Body of pancreas (tissue), 4 donors: Measurements from ENCODE around the gene OR2A25. TPM values are rescaled to one million over a fixed set of nuclear protein-coding genes. Genes with fewer than 3 reads are reported as not detected.

Experiments
- ATAC-seq: fragments of 150-250 bp; one replicate; pipeline ENCODE4 v1.9.1; 2016
- DNase-seq, 4 donors: peaks; one replicate each; pipeline ENCODE4 v3.0.0-alpha.2; 2019
- H3K27ac ChIP-seq, 4 donors: fragments of 200-600 bp; sonication (generic); 1 replicate in 3 of 4; 2 replicates in 1 of 4; pipeline versions ENCODE4 v1.5.1 to v1.6.1; 2016 to 2019; ENCODE audit warnings: mild to moderate bottlenecking in 1 of 4, mixed read lengths in 1 of 4, moderate library complexity in 1 of 4
- H3K27me3 ChIP-seq, 2 donors: fragments of 200-600 bp; sonication (generic); one replicate each; pipeline ENCODE4 v1.6.0; 2016; ENCODE audit warnings: mild to moderate bottlenecking in 1 of 2
- H3K36me3 ChIP-seq, 2 donors: fragments of 200-600 bp; sonication (generic); replicated peaks in 1 of 2; 2 replicates each; pipeline ENCODE4 v1.5.1; 2016; ENCODE audit warnings: low read depth in 2 of 2; ENCODE audit not compliant: insufficient read depth in 1 of 2
- H3K4me1 ChIP-seq: fragments of 200-600 bp; sonication (generic); one replicate; pipeline ENCODE4 v1.6.0; 2016
- H3K4me3 ChIP-seq, 2 donors: fragments of 200-600 bp; sonication (generic); 1 replicate in 1 of 2; 2 replicates in 1 of 2; pipeline ENCODE4 v1.5.1; 2016 to 2019
- H3K9me3 ChIP-seq, 3 donors: fragments of 200-600 bp; sonication (generic); 1 replicate in 2 of 3; 2 replicates in 1 of 3; pipeline ENCODE4 v1.5.1; 2016
- POLR2A ChIP-seq, 3 donors: fragments of 450-650 bp; IDR thresholded peaks; one replicate each; pipeline ENCODE4 v1.6.1; 2016; ENCODE audit warnings: antibody characterized with exemption in 3 of 3, mild to moderate bottlenecking in 2 of 3
- whole genome bisulfite sequencing, 2 donors: methylation state at CpG; one replicate each; pipeline ENCODE4 v1.1.5; 2017; 5-methylcytosine and 5-hydroxymethylcytosine counted together
- intact Hi-C: fragments of 100-400 bp; cut with DNase I; formaldehyde crosslinking; loops from one replicate; pipeline ENCODE4 v1.15.1; 2023
- small RNA-seq: library from RNA; depleted of rRNA; stranded (forward); fragments of <200 nt; gene quantifications from one replicate; pipeline ENCODE3, GENCODE V24; 2016
- total RNA-seq, 2 donors: library from RNA; depleted of rRNA; stranded (reverse); fragments of >200 nt; gene quantifications; one replicate each; pipeline ENCODE4 v1.1.0, GENCODE V29; 2016
- TF ChIP-seq, protein P1 (sequence below), 7 experiments: fragments of 450-650 bp in 4 of 7; fragments of 200-600 bp in 3 of 7; sonication (generic) in 3 of 7; IDR thresholded peaks; one replicate each; pipeline ENCODE4 v1.5.1; 2016 to 2019; ENCODE audit warnings: antibody characterized with exemption in 7 of 7

The OR2A25 gene
- total RNA-seq, 2 donors from 2014 or later: not detected

DNA sequence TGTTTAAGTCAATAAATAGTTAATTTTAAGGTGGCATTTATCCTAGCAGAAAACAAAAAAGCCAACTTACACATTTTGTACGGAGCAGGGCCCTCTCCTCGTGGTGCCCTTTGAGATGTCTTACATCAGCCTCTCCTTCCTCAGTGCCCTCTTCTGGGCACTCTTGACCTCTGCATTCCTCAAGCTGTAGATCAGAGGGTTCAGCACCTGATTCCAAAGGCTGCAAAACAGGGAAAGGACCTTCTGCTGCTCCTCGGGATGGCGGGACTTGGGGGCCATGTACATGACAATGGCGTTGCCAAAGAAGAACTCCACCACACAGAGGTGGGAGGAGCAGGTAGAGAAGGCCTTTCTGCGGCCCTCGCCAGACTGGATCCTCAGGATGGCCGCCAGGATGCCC is 48.7 kb downstream of the OR2A25 start:
- ATAC-seq (no peak), DNase-seq (no peak)
- Histone ChIP-seq H3K36me3 (no peaks in the 10 kb centered on the region), H3K4me3 (no peak overlapping the region), H3K27me3 (no peaks in the 10 kb centered on the region), H3K27ac (no peak overlapping the region), H3K4me1 (no peaks in the 10 kb centered on the region), H3K9me3 (no peaks in the 10 kb centered on the region)
- WGBS, 2 donors: 69 to 74% methylated on average over 8 of the region's 8 CpGs
- intact Hi-C loops: no loop called here
- no peak for TF ChIP-seq POLR2A (IDR thresholded peaks at IDR 0.05)
- TF ChIP-seq, protein P1, sequence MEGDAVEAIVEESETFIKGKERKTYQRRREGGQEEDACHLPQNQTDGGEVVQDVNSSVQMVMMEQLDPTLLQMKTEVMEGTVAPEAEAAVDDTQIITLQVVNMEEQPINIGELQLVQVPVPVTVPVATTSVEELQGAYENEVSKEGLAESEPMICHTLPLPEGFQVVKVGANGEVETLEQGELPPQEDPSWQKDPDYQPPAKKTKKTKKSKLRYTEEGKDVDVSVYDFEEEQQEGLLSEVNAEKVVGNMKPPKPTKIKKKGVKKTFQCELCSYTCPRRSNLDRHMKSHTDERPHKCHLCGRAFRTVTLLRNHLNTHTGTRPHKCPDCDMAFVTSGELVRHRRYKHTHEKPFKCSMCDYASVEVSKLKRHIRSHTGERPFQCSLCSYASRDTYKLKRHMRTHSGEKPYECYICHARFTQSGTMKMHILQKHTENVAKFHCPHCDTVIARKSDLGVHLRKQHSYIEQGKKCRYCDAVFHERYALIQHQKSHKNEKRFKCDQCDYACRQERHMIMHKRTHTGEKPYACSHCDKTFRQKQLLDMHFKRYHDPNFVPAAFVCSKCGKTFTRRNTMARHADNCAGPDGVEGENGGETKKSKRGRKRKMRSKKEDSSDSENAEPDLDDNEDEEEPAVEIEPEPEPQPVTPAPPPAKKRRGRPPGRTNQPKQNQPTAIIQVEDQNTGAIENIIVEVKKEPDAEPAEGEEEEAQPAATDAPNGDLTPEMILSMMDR (IDR thresholded peaks at IDR 0.05): no peak

DNA sequence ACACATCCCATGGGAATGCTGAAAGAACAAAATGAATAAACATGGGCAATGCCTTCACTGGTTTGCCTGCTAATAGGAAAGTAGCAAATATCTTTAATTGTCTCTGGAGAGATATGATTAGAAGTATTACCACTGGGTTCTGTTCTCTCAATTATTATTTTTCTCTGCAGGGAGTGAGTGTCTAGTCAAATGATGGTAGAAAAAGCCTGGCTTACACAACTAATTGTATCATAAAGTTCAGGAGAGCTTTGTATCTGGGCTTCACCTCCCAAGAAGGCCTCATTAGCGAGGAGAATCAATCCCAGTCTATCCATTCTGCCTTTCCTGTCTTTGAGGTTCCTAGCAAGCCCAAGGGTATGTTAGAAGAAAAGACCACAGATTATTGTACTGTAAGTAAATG is 53.3 kb downstream of the OR2A25 start, which contains the start of gene OR2A14:
Gene OR2A14, plus strand, starts transcription at position 301 of the 400 bp plus-strand sequence. CDS start 5,937 bp downstream, outside the sequence.
- WGBS, 2 donors: 76 to 100% methylated on average over 1 of the region's 1 CpG

More for the DNA sequence above, 53.3 kb downstream of the OR2A25 start, which contains the start of gene OR2A14:
- Histone ChIP-seq H3K36me3 (no peaks in the 10 kb centered on the region), H3K9me3 (no peaks in the 10 kb centered on the region), H3K27ac (no peak within 1 kb of the TSS), H3K27me3 (no peaks in the 10 kb centered on the region), H3K4me1 (no peaks in the 10 kb centered on the region), H3K4me3 (no peak within 1 kb of the TSS)
- ATAC-seq (no peak), DNase-seq (no peak)
- TF ChIP-seq POLR2A (IDR thresholded peaks at IDR 0.05): no peak
- TF ChIP-seq, protein P1 (IDR thresholded peaks at IDR 0.05): no peak
- intact Hi-C loops: no loop called here

Small RNA genes lying within 50 kb of the gene (small RNA-seq; reads per million reads assigned to genes)
- gene OR2A41P: not detected

Other genes starting within 250 kb of the OR2A25 start
- 10 to 100 TPM; 15.8 to 21.0 TPM for gene TCAF1, start 167.6 kb upstream of the OR2A25 start, total RNA-seq
- not detected for gene OR2F2, start 134.6 kb upstream of the OR2A25 start, total RNA-seq
- gene OR2F1, start 115.0 kb upstream of the OR2A25 start, total RNA-seq: not detected
- gene OR6B1, start 69.5 kb upstream of the OR2A25 start, total RNA-seq: not detected
- gene OR2A5, start 20.9 kb upstream of the OR2A25 start, total RNA-seq: not detected
- gene OR2A12, start 16.5 kb downstream of the OR2A25 start, total RNA-seq: not detected
- not detected for gene OR2A2, start 39.8 kb downstream of the OR2A25 start, total RNA-seq
- not detected for gene OR2A14, start 53.4 kb downstream of the OR2A25 start, total RNA-seq
- gene CTAGE4, start 113.7 kb downstream of the OR2A25 start, total RNA-seq: 10 to 100 TPM in 1 of 2 donors, 1 to 10 TPM in 1; 6.5 to 19.1 TPM
- 1 to 10 TPM; 5.3 to 5.4 TPM for gene ARHGEF35, start 126.0 kb downstream of the OR2A25 start, total RNA-seq
- gene OR2A42, start 169.8 kb downstream of the OR2A25 start, total RNA-seq: not detected
- gene OR2A7, start 195.0 kb downstream of the OR2A25 start, total RNA-seq: 10 to 100 TPM in 1 of 2 donors, 1 to 10 TPM in 1; 4.9 to 14.5 TPM
- 1 to 10 TPM in 1 of 2 donors, not detected in 1; 3.4 TPM for gene CTAGE8, start 199.5 kb downstream of the OR2A25 start, total RNA-seq
- gene OR2A1, start 242.6 kb downstream of the OR2A25 start, total RNA-seq: not detected